GM04503 (cell line): ENCODE measurements around the gene PLIN1.

Experiments
- DNase-seq: peaks from one replicate; pipeline ENCODE4 v3.0.0-alpha.2; 2012; ENCODE audit warnings: low read depth

The PLIN1 gene

DNA sequence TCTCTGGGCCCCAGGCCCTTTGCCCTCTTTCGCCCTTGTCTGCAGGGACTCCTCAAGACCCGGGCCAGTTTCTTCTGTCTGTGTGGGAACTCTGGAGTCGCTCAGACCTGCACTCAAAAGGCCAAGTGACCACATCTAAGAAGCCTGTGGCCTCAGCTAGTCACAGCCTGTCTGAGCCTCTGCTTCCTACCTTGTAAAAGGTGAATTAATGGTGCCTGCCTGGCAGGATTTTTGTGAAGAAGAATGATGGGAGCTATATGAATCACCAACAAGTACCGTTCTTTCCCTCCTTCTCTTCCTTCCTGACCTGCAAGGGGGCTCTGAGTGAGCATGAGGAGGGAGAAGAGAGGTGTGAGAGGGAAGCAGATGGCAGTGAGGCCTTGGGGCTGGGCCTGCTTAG is 7.5 kb downstream of the PLIN1 start:
- DNase-seq: no peak

- DNase-seq: no peak
These were observed 8.1 kb downstream of the PLIN1 start for GRCh38 chr15:89670971-89671560.

DNA sequence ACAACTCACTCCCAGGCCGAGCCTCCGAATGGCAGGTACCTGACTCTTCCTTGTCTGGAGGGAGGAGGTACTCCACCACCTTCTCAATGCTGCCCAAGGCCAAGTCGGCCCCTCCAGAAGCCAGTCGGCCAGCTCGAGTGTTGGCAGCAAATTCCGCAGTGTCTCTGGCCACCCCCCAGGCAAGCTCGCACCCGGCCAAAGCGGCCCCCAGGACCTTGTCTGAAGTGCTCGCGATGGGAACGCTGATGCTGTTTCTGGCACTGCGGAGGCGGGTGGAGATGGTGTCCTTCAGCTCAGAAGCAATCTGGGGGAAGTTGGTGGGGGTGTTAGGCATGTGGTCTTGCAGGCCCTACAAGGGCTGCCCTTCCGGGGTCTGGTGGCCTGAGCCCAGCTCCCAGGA is 9.2 kb downstream of the PLIN1 start:
- no peak for DNase-seq

GRCh38 chr15:89669309-89669865 is 9.8 kb downstream of the PLIN1 start:
- no peak for DNase-seq

DNA sequence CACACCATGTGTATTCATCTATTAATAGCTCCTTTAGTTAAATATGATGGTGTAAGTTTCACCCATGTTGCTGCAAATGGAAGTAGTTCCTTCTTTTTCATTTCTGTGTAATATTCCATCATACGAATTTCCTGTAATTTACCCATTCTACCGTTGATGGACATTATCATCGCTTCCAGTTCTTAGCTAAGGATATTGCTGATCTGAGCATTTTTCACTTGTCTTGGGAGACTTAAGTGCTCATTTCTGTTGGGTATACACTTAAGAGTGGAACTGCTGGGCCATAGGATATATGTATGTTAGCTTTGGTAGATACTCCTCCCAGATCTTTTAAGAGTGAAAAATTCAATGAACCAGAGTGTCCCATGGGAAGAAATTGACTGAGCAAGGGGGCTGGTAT is 11.0 kb downstream of the PLIN1 start:
- DNase-seq: no peak

DNA sequence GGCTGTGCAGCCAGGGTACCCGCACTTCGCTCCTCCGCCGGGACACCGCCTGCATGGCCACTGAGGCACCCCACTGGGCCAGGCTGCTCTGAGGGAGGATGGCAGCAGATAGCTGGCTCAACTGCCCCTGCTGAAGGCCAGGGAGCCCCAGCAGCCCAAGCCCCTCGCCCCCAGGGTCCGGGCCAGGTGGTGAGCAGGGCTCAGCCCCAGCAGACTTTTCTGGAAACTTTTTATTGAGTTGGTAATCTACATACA is 11.5 kb downstream of the PLIN1 start:
- no peak for DNase-seq

DNA sequence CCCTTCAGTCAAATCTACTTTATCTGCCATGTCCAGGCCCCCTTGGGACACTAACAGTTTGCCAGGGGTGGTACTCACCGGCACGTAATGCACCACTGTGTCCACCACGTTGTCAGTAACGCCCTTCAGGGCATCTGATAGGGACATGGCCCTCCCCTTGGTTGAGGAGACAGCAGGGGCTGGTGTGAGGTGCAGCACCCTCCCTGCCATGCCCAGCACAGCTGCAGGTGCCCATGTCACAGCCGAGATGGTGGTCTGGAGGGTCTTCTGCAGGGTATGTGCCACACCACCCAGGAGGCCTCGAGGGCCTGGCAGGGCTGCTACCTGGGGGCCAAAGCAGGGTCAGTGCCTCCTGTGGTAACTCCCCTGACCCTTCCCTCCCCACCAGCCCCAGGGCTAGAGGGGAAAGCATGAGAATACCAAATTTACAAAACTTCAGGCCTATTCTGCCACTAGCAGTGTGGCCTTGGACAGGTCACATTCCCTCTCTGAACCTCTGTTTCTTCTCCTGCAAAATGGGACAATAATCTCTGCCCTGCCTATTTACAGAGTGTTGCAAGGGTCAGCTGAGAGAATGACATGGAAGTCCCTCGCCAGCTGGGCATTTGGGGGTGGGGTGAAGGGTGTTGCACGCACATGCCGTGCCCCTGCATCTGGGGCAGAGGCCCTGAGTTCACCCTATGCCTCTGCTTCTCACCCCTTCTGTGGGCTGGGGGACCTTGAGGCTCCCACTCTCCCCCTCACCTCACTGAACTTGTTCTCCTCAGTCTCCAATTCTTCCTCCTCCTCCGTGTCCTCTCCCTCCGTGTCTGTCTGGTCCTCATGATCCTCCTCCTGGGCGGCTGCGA is 12.1 kb downstream of the PLIN1 start:
- no peak for DNase-seq

DNA sequence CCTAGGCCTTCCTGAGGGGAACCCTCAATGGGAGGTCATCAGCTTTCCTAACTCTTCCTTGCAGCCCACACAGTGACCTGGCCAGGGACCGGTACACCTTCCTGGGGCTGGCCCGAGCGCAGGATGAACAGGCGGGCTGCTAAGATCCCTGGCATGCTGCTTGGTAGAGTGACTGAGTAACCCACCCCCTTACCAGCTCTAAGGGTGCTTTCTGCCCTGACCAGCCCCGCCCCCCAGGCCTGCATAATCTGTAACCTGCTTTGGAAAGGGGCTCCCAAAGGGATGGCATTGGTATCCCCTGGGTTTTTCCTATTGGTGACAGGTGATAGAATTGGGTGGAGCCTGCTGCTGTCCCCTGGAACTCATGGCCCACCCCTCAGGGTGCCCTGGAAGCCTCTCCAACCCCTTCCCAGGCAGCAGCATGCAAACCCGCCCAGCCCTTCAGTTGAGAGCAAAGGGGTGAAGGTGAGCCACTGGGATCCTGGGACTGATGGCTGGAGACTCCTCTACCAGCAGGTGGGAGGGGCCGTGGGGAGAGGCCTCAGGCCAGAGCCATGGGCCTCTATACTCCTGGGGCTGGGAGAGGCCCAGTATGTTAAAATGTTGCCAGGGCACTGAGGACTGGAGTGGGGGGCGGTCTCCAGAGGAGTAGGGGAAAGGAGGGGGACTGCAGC is 12.8 kb downstream of the PLIN1 start:
- DNase-seq: no peak

DNA sequence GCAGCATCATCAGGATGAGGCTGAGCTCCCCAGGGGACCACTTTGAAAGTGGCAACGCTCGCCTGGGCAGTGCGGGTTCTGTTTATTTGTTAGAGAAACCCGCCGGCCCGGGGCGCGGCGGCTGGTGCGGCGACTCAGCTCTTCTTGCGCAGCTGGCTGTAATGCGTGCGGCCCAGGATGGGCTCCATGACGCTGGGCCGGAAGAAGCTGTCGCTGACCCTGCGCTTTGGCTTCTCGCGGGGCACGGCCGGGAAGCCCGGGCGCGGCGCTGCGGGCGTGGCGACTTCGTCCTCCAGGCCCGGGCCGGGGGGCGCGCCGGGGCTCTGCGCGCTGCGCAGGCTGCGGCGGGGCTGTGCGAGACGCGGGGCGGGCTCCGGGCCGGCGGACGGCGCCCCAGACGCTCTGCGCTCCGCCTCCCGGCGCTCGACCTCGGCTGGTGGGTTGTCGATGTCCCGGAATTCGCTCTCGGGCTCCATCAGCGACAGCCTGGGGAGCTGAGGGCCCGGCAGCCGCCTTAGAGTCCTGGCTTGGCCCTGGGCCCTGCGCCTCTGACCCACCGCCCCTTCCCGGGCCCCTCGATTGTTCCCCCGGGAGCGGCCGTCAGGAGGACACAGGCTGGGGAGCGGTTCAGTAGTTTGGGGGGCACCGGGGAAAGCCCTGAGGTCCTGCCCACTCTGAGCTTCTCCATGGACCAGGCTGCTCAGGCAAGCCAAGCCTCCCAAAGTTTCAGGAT is 13.6 kb downstream of the PLIN1 start:
- DNase-seq: no peak

DNA sequence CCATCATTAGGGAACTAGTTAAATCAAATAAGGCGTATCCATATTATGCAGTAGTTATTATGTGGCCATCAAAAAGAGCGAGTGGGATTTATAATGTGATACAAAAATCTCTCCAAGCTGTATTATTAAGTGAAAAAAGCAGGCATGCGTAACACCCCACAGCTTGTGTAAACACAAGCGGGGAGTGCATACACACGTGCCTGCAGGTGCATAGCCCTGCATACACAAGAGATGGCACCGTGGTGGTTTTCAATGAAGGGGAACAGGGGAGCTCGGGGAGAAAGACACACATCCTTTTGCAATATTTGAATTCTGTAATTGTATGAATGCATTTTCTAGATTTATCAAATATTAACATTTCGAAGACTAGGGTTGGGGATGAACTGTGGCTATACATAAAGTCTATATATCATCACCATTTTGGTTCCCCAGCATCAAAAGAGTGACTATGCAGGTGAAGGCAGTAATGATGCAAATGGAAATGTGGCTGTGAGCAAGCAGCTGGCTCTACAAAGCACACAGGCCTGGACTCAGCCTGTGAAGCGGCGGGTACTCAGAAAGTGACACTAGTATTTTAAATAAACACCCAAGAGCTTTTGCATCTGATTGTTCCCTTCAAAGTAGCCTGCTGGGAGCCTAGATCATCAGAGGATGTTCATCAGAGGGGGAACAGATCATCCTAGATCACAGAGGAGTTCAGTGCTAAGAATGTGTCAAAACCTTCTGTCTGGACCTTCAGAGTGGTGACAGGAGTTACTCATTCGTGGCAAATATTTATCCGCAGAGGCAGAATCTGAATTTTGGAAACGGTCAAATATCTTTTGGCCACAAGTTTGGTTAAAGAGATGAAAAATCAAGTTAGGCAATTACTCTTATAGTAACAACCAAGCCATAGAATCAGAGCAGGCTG is 14.5 kb downstream of the PLIN1 start:
- DNase-seq: no peak

DNA sequence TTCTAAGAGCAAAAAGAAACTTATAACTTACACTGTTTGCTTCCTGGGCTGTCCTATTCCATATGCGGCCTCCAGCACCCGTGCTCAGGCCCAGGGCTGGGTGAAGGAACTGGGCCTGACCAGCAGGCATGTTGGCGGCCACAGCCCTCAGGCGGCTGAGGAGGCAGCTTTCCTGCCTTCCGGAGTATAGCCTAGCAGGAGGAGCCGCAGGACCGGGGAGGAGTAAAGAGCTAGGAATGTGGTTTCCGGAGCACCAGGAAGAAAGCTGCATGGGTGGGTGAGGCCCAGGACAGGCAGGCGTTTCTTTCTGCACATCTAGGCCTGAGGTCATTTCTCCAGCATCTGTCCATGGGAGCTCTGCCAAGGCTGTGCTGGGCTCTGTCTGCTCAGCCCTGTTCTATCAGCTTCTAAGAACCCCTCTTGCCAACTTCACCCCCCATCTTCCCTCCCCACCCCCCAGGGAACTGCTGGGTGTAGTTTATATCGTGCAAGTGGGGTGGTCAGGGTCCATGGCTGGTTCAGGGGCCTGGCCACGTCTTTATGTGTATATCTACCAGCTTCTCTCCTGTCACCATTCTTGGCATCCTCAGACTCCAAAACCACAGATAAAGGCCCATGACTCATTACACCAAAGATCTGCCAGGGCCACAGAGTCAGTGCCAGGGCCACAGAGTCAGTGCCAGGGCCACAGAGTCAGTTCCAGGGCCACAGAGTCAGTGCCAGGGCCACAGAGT is 16.1 kb downstream of the PLIN1 start:
- DNase-seq: peak; percentile 93

GRCh38 chr15:89660556-89660955 is 18.6 kb downstream of the PLIN1 start:
- DNase-seq: no peak

- DNase-seq: no peak
These were observed 19.9 kb downstream of the PLIN1 start for GRCh38 chr15:89659295-89659694.

GRCh38 chr15:89657686-89658200 is 21.4 kb downstream of the PLIN1 start:
- DNase-seq: peak; percentile 45

DNA sequence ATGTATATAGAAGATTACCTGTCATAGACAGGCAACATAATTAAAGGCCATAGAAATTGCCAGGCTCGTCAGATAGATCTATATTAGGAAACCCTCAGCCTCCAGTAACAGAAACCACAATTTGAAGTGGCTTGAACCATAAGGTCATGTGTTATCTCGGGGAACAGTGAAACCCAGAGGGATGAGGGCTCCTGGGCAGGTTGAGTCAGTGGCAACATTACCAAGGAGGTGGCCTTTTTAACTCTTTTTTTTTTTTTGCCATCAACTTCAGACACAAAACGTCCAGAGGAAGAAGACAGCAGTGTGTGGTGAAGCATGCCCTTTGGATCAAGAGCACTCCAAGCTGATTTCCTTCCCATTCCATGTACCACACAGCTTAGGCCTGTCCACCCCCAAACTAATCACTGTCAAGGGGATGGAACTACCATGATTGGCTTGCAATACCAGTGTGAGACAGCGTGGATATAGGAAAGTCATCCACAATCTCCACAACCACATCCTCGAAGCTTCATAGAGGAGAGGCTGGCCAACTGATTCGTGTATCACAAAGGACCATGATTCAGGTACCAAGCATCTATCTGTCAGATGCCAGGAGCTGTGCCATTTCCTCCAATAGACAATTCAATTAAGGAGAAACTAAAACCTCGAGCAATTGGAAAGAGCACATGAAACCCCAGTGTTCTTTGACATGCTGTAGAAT is 22.9 kb downstream of the PLIN1 start:
- DNase-seq: no peak

- no peak for DNase-seq
These were observed 24.0 kb downstream of the PLIN1 start, which contains the start of gene KIF7 for GRCh38 chr15:89654847-89655805. KIF7 (minus strand) TSS chr15:89655467; CDS start chr15:89652930, 2,537 bp downstream.

- DNase-seq: no peak
These were observed 24.8 kb downstream of the PLIN1 start for GRCh38 chr15:89654301-89654761.

GRCh38 chr15:89653578-89653977 is 25.6 kb downstream of the PLIN1 start:
- DNase-seq: no peak
